ENCODE measurements around the gene STK11. TPM values are rescaled to one million over a fixed set of nuclear protein-coding genes. Genes with fewer than 3 reads are reported as not detected.

The STK11 gene
- total and polyA plus RNA-seq, 2 experiments from 2014 or later = 19.4 to 96.5 TPM

- H3K27me3 ChIP-seq (ENCODE audit: insufficient read depth) = no peaks in the 10 kb centered on the region
- no peak overlapping the region for H2AFZ ChIP-seq
- DNase-seq (ENCODE audit: low spot score) = peak; percentile 88
- Mint-ChIP-seq H3K4me1 (peaks cover 13% of the 10 kb centered on the region), H3K27me3 (ENCODE audit: insufficient read depth, low read depth, poor library complexity) (peaks cover 12% of the 10 kb centered on the region), H3K27ac (peak overlapping the region; percentile 94), H3K4me3 (peak overlapping the region; percentile 48; the same call in 2 of the 3 replicates), H3K36me3 (ENCODE audit: low read depth) (no peaks in the 10 kb centered on the region; the same call in 2 of the 3 replicates), H3K9me3 (no peaks in the 10 kb centered on the region; the same call in 2 of the 3 replicates)
- H3K36me3 ChIP-seq (ENCODE audit: insufficient read depth) = no peaks in the 10 kb centered on the region
- TF ChIP-seq CREB1 (CRISPR knock-in tag; IDR thresholded peaks at IDR 0.05; ENCODE audit: low read depth) (no peak), JUNB (IDR thresholded peaks at IDR 0.05; ENCODE audit: unreplicated experiment) (no peak), EZH2 (IDR thresholded peaks at IDR 0.05; ENCODE audit: low read depth, unreplicated experiment) (no peak), CTCF (conservative IDR thresholded peaks at IDR 0.05; ENCODE audit: low read depth in 2 of 2) (peak; percentile 65 to 95), POLR2AphosphoS5 (IDR thresholded peaks at IDR 0.05; ENCODE audit: low read depth) (no peak), ZNF331 (CRISPR knock-in tag; IDR thresholded peaks at IDR 0.05; ENCODE audit: low read depth) (no peak), NANOG (IDR thresholded peaks at IDR 0.05; ENCODE audit: borderline replicate concordance) (no peak), REST (IDR thresholded peaks at IDR 0.05; ENCODE audit: unreplicated experiment) (no peak)
- peaks cover 3% of the 10 kb centered on the region; the same call in 1 of the 2 replicates for H4K20me1 ChIP-seq (replicated peaks; ENCODE audit: insufficient read depth)
- no peak overlapping the region for H3K4me2 ChIP-seq
- peak; percentile 49 for ATAC-seq
- H3K4me1 ChIP-seq (ENCODE audit: insufficient read depth) = peaks cover 11% of the 10 kb centered on the region; the same call in 1 of the 2 replicates
- peaks cover 27% of the 10 kb centered on the region for H3F3A ChIP-seq (replicated peaks; ENCODE audit: low read depth)
- no peak overlapping the region for H3K27ac ChIP-seq (ENCODE audit: low read depth)
- no peaks in the 10 kb centered on the region for H3K9me2 ChIP-seq (ENCODE audit: insufficient read depth)
- H3K79me2 ChIP-seq (replicated peaks; ENCODE audit: insufficient read depth) = peaks cover 7% of the 10 kb centered on the region
- no peak overlapping the region for H3K4me3 ChIP-seq
Observed at GRCh38 chr19:1243768-1244692, 38.5 kb downstream of the STK11 start.

Measured in GM23338 (cell line).